NT2/D1 (cell line): ENCODE data around the gene SBF2.

Experiments used
- DNase-seq: peaks from one replicate; pipeline ENCODE4 v3.0.0-alpha.2; 2011; ENCODE audit warnings: low read depth, low spot score
- H3K27me3 ChIP-seq: 2 replicates; pipeline ENCODE4 v1.6.0; 2011; ENCODE audit warnings: mild to moderate bottlenecking; ENCODE audit not compliant: insufficient read length, insufficient read depth
- H3K36me3 ChIP-seq: 2 replicates; pipeline ENCODE4 v1.6.1; 2011; ENCODE audit warnings: mild to moderate bottlenecking, low read length, mixed read lengths; ENCODE audit not compliant: insufficient read depth, insufficient read length
- H3K4me1 ChIP-seq: 2 replicates; pipeline ENCODE4 v1.5.1; 2011; ENCODE audit not compliant: insufficient read depth, insufficient read length
- H3K4me3 ChIP-seq: 2 replicates; pipeline ENCODE4 v1.5.1; 2011; ENCODE audit warnings: low read depth; ENCODE audit not compliant: insufficient read length
- H3K9ac ChIP-seq: 2 replicates; pipeline ENCODE4 v1.6.0; 2011; ENCODE audit warnings: low read depth; ENCODE audit not compliant: insufficient read length
- H3K9me3 ChIP-seq: 2 replicates; pipeline ENCODE4 v1.5.1; 2011; ENCODE audit warnings: mild to moderate bottlenecking, low read length; ENCODE audit not compliant: insufficient read depth
- SUZ12 ChIP-seq: IDR thresholded peaks from 2 replicates; pipeline ENCODE4 v1.6.1; 2011; ENCODE audit not compliant: insufficient read length, insufficient read depth; ENCODE audit errors: extremely low read depth
- YY1 ChIP-seq: IDR thresholded peaks from 2 replicates; pipeline ENCODE4 v1.6.1; 2011; ENCODE audit not compliant: insufficient read length, insufficient read depth
- ZNF274 ChIP-seq: IDR thresholded peaks from 2 replicates; pipeline ENCODE4 v1.6.1; 2011; ENCODE audit warnings: mild to moderate bottlenecking, low read depth, low read length

Gene SBF2

DNA sequence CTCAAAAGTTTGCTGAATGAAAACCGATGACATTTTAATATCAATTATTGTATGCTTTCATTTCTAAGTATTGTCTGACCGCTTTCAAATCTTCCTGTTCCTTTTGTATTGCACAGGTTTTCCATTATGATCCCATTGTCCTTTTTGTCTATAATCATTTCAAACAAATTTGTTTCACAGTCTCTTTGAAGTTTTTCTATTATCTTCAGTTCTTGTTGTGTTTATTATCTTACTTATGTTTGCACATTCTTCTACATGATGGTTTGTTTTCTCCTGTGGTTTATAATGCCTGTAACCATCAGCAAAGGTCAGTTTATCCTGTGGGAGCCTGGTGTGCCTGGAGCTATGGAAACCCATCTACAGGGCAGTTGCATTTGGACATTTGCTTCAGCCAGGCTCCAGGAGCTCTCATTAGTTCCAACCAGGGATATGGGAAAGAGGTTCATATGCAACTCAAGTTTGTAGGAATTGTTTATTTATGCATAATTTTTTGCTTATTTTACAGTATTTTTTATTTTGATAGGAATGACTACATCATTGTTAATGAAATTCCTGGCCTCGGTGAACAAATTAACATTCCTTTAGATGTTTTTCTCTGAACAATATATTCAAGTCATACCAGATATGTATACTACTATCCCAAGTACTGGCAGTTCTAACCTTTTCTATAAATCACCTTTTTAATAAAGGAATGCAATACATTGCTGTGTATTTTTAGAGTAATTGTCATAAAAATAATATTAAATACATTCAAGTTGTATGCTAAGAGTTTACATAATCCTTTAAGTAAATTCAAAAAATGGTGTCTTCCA lies 179.2 kb downstream of the SBF2 start:
- Histone ChIP-seq H3K9me3 (no peaks in the 10 kb centered on the region), H3K4me1 (no peaks in the 10 kb centered on the region), H3K27me3 (no peaks in the 10 kb centered on the region), H3K9ac (no peak overlapping the region), H3K36me3 (no peaks in the 10 kb centered on the region), H3K4me3 (no peak overlapping the region)
- TF ChIP-seq YY1: no peak
- DNase-seq: no peak

- no peak overlapping the region for H3K4me3 ChIP-seq
- no peak for DNase-seq
- no peaks in the 10 kb centered on the region for H3K36me3 ChIP-seq
- H3K27me3 ChIP-seq: no peaks in the 10 kb centered on the region
- H3K4me1 ChIP-seq: no peaks in the 10 kb centered on the region
- H3K9me3 ChIP-seq: no peaks in the 10 kb centered on the region
- H3K9ac ChIP-seq: no peak overlapping the region
- no peak for TF ChIP-seq YY1
- no peak for TF ChIP-seq ZNF274
- no peak for TF ChIP-seq SUZ12
These were observed 180.2 kb downstream of the SBF2 start for GRCh38 chr11:10113852-10114251.

DNA sequence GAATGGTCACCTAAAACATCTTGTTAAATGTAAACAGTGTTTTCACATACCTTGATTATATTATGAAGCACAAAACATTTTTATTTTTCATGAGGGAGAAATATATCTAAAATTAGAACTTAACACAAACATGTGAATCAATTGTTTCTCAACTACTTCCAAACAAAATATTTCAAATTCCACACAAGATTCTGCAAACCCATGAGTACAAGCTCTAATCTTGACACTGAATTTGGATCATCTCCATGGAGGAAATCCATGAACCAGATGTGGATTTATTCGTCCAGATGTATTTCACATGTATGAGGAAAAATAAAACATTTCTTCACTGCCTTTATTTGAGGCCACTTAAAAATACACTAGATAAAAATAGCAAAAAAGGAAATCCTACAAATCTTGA lies 184.2 kb downstream of the SBF2 start:
- H3K9ac ChIP-seq: no peak overlapping the region

GRCh38 chr11:10108915-10109680 lies 184.9 kb downstream of the SBF2 start:
- Histone ChIP-seq H3K9ac (no peak overlapping the region), H3K4me1 (no peaks in the 10 kb centered on the region), H3K9me3 (no peaks in the 10 kb centered on the region), H3K27me3 (no peaks in the 10 kb centered on the region), H3K4me3 (no peak overlapping the region), H3K36me3 (no peaks in the 10 kb centered on the region)
- no peak for DNase-seq
- no peak for TF ChIP-seq YY1
- no peak for TF ChIP-seq SUZ12
- no peak for TF ChIP-seq ZNF274

More for the DNA sequence above, 184.2 kb downstream of the SBF2 start:
- Histone ChIP-seq H3K4me3 (no peak overlapping the region), H3K4me1 (no peaks in the 10 kb centered on the region), H3K27me3 (no peaks in the 10 kb centered on the region), H3K9me3 (no peaks in the 10 kb centered on the region), H3K36me3 (no peaks in the 10 kb centered on the region)
- TF ChIP-seq ZNF274: no peak
- no peak for TF ChIP-seq SUZ12
- no peak for TF ChIP-seq YY1
- DNase-seq: no peak

DNA sequence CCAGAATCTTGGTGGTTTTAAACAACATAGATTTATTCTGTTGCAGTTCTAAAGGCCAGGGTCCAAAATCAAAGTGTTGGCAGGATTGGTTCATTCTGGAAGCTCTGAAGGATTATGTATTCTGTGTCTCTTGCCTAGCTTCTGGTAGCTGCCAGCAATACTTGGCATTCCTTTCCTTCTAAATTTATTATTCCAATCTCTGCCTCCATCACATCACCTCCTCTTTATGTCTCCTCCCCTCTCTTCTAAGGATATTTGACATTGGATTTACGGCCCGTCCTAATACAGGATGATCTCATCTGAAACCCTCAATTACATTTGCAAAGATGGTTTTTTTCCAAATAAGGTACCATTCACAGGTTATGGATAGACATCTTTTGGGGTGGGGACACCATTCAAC lies 186.5 kb downstream of the SBF2 start:
- Histone ChIP-seq H3K9ac (no peak overlapping the region), H3K36me3 (no peaks in the 10 kb centered on the region), H3K4me1 (no peaks in the 10 kb centered on the region), H3K4me3 (no peak overlapping the region), H3K27me3 (no peaks in the 10 kb centered on the region), H3K9me3 (no peaks in the 10 kb centered on the region)
- DNase-seq: no peak
- TF ChIP-seq ZNF274 (no peak), YY1 (no peak), SUZ12 (no peak)

DNA sequence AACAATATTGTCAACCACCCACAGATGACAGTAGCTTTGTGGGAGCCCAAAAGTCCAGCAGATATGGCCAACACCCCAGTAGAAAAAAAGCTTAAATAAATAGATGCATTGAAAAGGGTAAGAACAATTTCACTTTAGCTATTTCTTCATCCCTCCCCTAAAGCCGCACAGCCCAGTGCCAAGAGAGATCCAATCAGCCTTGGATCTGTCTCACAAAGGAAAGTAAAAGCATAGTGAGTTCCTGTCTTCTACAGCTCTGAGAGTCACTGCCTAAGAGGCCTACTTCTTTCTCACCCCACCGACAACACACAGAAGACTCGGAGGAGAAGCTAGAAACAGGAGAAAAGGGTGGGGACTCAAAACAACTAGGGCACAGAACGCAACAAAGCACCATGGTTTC lies 196.4 kb downstream of the SBF2 start:
- H3K4me1 ChIP-seq: no peaks in the 10 kb centered on the region
- no peaks in the 10 kb centered on the region for H3K27me3 ChIP-seq
- TF ChIP-seq YY1 (no peak), ZNF274 (no peak), SUZ12 (no peak)
- H3K4me3 ChIP-seq: no peak overlapping the region
- H3K9me3 ChIP-seq: peaks cover 29% of the 10 kb centered on the region
- DNase-seq: no peak
- no peaks in the 10 kb centered on the region for H3K36me3 ChIP-seq
- H3K9ac ChIP-seq: no peak overlapping the region

GRCh38 chr11:10096987-10097386 lies 197.0 kb downstream of the SBF2 start:
- no peaks in the 10 kb centered on the region for H3K4me1 ChIP-seq
- no peak overlapping the region for H3K9ac ChIP-seq
- H3K9me3 ChIP-seq: peaks cover 29% of the 10 kb centered on the region
- no peaks in the 10 kb centered on the region for H3K36me3 ChIP-seq
- no peak overlapping the region for H3K4me3 ChIP-seq
- H3K27me3 ChIP-seq: no peaks in the 10 kb centered on the region
- TF ChIP-seq YY1: no peak
- no peak for TF ChIP-seq ZNF274
- TF ChIP-seq SUZ12: no peak
- no peak for DNase-seq
